ENCODE measurements around the gene NR3C1. TPM values are rescaled to one million over a fixed set of nuclear protein-coding genes. Genes with fewer than 3 reads are reported as not detected.

Gene NR3C1
- total RNA-seq, 1 experiment from 2014 or later: 31.4 TPM

- no peak overlapping the region for H3K4me3 Mint-ChIP-seq
- H4K20me1 ChIP-seq (ENCODE audit: control insufficient read depth, insufficient read depth, insufficient read length): no peaks in the 10 kb centered on the region
- H2BK120ac ChIP-seq (ENCODE audit: low read depth, low read length, poor library complexity, severe bottlenecking): no peak overlapping the region
- H3K4me1 Mint-ChIP-seq: peaks cover 15 to 19% of the 10 kb centered on the region in 2 experiments
- H4K5ac ChIP-seq (ENCODE audit: insufficient read length, low read depth, low read length): no peak overlapping the region
- H2BK15ac ChIP-seq (ENCODE audit: low read depth, low read length): no peak overlapping the region
- no peak for TF ChIP-seq CTCF (conservative IDR thresholded peaks at IDR 0.05)
- no peak overlapping the region for H2AFZ ChIP-seq (ENCODE audit: low read length)
- H3K27ac ChIP-seq (ENCODE audit: insufficient read length, low read depth, low read length): no peak overlapping the region
- no peak overlapping the region for H2BK20ac ChIP-seq (ENCODE audit: low read depth, low read length, poor library complexity, severe bottlenecking)
- H3K23me2 ChIP-seq (ENCODE audit: insufficient read length, low read depth, low read length, poor library complexity, severe bottlenecking): no peaks in the 10 kb centered on the region
- H3K79me1 ChIP-seq (ENCODE audit: insufficient read depth, low read depth, low read length, poor library complexity, severe bottlenecking): no peaks in the 10 kb centered on the region
- H3K23ac ChIP-seq (ENCODE audit: insufficient read length, low read depth, low read length): no peak overlapping the region
- H3K79me2 ChIP-seq (ENCODE audit: insufficient read depth, low read length): no peaks in the 10 kb centered on the region
- H3K9me3 Mint-ChIP-seq: no peaks in the 10 kb centered on the region
- WGBS (ENCODE audit: extremely low coverage, insufficient read length, low lambda C conversion rate): no CpG with 5 or more reads among the region's 4 CpGs
- no peak overlapping the region for H3T11ph ChIP-seq (ENCODE audit: low read length)
- no peak overlapping the region for H2AK5ac ChIP-seq (ENCODE audit: insufficient read length, low read length)
- no peak for DNase-seq
- H3K18ac ChIP-seq (ENCODE audit: insufficient read length, low read depth, low read length): no peak overlapping the region
- H2BK5ac ChIP-seq (ENCODE audit: insufficient read length, low read length): no peak overlapping the region
- H3K14ac ChIP-seq (ENCODE audit: insufficient read depth, low read length): no peak overlapping the region
- no peak overlapping the region for H3K4ac ChIP-seq (ENCODE audit: low read depth, low read length)
- no peaks in the 10 kb centered on the region for H3K9me3 ChIP-seq (ENCODE audit: control insufficient read depth, low read depth, low read length)
- H3K36me3 Mint-ChIP-seq (ENCODE audit: insufficient read depth in 1 of 3, low read depth in 3 of 3): 0 out of 7 replicates have a peak, but pooled peaks cover 0 to 5% (median 1%) of the 10 kb centered on the region in 3 experiments
- no peak overlapping the region for H2BK12ac ChIP-seq (ENCODE audit: insufficient read length, low read depth, low read length)
- no peaks in the 10 kb centered on the region for H3K27me3 Mint-ChIP-seq (ENCODE audit: low read depth)
- no peak overlapping the region for H3K9ac ChIP-seq (ENCODE audit: extremely low read depth, insufficient read length, low read length)
- H3K56ac ChIP-seq (ENCODE audit: insufficient read length, low read depth, low read length): no peak overlapping the region
- no peak overlapping the region for H4K91ac ChIP-seq (ENCODE audit: insufficient read length, low read depth, low read length)
- H3K27me3 ChIP-seq (ENCODE audit: insufficient read depth, low read length): no peaks in the 10 kb centered on the region
- H4K8ac ChIP-seq (replicated peaks; ENCODE audit: insufficient read length, low read depth, low read length): no peak overlapping the region
- no peak overlapping the region for H3K4me2 ChIP-seq (ENCODE audit: insufficient read depth, insufficient read length, low read length)
- H3K4me1 ChIP-seq (ENCODE audit: insufficient read depth, low read length): no peaks in the 10 kb centered on the region
- H3K27ac Mint-ChIP-seq: peak overlapping the region in 1 of 3 experiments; percentile 8; a peak in 1 of 7 replicates
Observed at GRCh38 chr5:143356855-143357583, 46.5 kb downstream of the NR3C1 start.

Measured in H9 (cell line).